Thyroid gland (tissue), 4 donors: Measurements from ENCODE around the gene NUBP1. TPM values are rescaled to one million over a fixed set of nuclear protein-coding genes. Genes with fewer than 3 reads are reported as not detected.

Experiments used
- DNase-seq, 2 donors: peaks; one replicate each; pipeline ENCODE4 v3.0.0-alpha.2; 2019
- H3K27ac ChIP-seq, 3 donors: fragments of 200-600 bp; sonication (generic); 1 replicate in 2 of 3; 2 replicates in 1 of 3; pipeline ENCODE4 v1.5.1; 2016 to 2019; ENCODE audit warnings: mild to moderate bottlenecking in 1 of 3, moderate library complexity in 1 of 3
- H3K27me3 ChIP-seq: fragments of 200-600 bp; sonication (generic); one replicate; pipeline ENCODE4 v1.5.1; 2019
- H3K36me3 ChIP-seq, 2 donors: fragments of 200-600 bp; sonication (generic); one replicate each; pipeline ENCODE4 v1.5.1; 2016 to 2019
- H3K4me1 ChIP-seq, 2 donors: fragments of 200-600 bp; sonication (generic); one replicate each; pipeline ENCODE4 v1.5.1; 2017 to 2019
- H3K4me3 ChIP-seq, 3 donors: fragments of 200-600 bp; sonication (generic); replicated peaks in 1 of 3; 1 replicate in 2 of 3; 2 replicates in 1 of 3; pipeline ENCODE4 v1.5.1; 2016; ENCODE audit warnings: mild to moderate bottlenecking in 1 of 3
- H3K9me3 ChIP-seq: fragments of 200-600 bp; sonication (generic); one replicate; pipeline ENCODE4 v1.5.1; 2017
- CTCF ChIP-seq, 6 experiments: fragments of 200-600 bp in 3 of 6; fragments of 450-650 bp in 3 of 6; sonication (generic) in 3 of 6; IDR thresholded peaks; one replicate each; pipeline ENCODE4 v1.5.1; 2016 to 2019; ENCODE audit warnings: antibody characterized with exemption in 6 of 6, mild to moderate bottlenecking in 2 of 6, inconsistent platforms in 1 of 6, moderate library complexity in 1 of 6
- POLR2A ChIP-seq, 2 donors: fragments of 450-650 bp; IDR thresholded peaks; one replicate each; pipeline ENCODE4 v1.6.1; 2017; ENCODE audit warnings: antibody characterized with exemption in 2 of 2, mild to moderate bottlenecking in 2 of 2, moderate library complexity in 1 of 2
- WGBS, 2 donors: methylation state at CpG; one replicate each; pipeline ENCODE4 v1.1.5; 2017; 5-methylcytosine and 5-hydroxymethylcytosine counted together
- intact Hi-C: fragments of 100-400 bp; cut with DNase I; formaldehyde crosslinking; loops from one replicate; pipeline ENCODE4 v1.15.1; 2023
- total RNA-seq, 4 donors: library from RNA; depleted of rRNA; stranded (reverse); fragments of >200 nt; gene quantifications; one replicate each; pipeline ENCODE4 v1.2.3, GENCODE V29; 2016

Gene NUBP1
- total RNA-seq, 4 donors from 2014 or later = 28.0 to 42.4 (median 33.6) TPM

DNA sequence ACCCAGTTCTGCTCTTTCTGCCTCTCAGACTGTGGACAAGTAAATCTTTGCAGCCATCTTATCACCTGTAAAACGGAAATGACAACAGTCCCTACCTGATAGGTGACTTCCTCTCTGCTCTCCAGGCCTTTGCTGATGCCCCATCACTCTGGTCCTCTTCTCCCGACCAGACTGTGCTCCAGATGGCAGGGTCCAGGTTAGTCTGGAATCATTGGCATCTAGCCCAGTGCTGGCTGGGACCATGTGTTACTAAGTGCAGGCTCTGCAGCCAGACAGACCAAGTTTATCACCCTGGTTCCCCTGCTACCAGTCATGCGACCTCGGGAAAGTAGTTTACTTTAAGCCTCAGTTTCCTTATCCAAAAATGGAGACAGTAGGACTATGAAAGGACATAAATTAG, 1.8 kb upstream of the NUBP1 start:
- no peak for DNase-seq
- Histone ChIP-seq H3K36me3 (peaks cover 0 to under 1% of the 10 kb centered on the region in 2 donors), H3K4me1 (peaks cover 7 to 21% of the 10 kb centered on the region in 2 donors), H3K9me3 (no peaks in the 10 kb centered on the region), H3K4me3 (no peak overlapping the region), H3K27me3 (no peaks in the 10 kb centered on the region), H3K27ac (no peak overlapping the region)
- 64 to 69% methylated on average over 4 of the region's 4 CpGs for WGBS, 2 donors
- no peak for TF ChIP-seq CTCF (IDR thresholded peaks at IDR 0.05)
- TF ChIP-seq POLR2A (IDR thresholded peaks at IDR 0.05) = no peak
- intact Hi-C loops = loop anchor here (10.0 kb wide), 1 partner anchor 83 kb away; no protein-coding TSS in a partner anchor

DNA sequence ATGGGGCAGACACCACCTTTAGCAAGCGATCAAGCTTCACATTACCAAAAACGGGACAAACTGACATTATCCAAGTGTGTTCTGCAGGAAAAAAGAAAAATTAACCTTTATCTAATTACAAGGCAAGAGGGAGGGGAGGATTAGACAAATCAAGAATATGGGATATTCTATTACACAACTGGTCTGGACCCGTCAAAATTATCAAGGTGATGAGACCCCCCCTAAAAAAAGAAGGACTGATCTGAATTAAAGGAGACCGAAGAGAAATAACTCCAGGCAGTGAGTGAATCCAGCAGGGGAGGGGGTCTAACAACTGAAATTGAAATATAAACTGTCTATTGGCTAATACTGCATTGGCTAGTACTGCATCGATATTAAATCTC, 424 bp upstream of the NUBP1 start:
- intact Hi-C loops = loop anchor here (10.0 kb wide), 1 partner anchor 82 kb away; no protein-coding TSS in a partner anchor
- TF ChIP-seq POLR2A (IDR thresholded peaks at IDR 0.05) = peak in 1 of 2 donors; percentile 14
- no peak for TF ChIP-seq CTCF (IDR thresholded peaks at IDR 0.05)

DNA sequence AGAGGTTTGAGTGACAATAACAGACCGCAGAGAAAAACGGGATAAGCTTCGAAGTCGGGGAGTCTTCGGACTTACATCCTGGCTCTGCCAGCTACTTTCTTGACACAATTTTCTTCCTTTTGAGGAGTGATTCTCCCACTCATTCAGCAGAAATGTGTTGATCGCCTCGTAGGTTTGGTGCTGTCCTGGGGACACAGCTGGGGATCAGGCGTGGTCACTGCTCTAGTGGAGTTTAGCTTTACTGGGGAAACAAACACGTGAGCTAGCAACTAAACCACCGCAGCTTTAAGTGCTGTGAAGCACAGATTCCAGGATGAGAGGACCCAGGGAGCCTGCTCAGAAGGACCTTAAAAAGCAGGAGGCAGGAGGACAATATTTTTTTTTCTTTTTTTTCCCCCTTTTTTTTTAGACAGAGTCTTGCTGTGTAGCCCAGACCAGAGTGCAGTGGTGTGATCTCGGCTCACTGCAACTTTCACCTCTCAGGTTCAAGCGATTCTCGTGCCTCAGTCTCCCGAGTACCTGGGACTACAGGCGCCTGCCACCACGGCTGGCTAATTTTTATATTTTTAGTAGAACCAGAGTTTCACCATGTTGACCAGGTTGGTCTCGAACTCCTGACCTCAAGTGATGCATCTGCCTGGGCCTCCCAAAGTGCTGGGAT, 858 bp downstream of the NUBP1 start:
- 32 to 39% methylated on average over 16 to 17 of the region's 17 CpGs for WGBS, 2 donors
- Histone ChIP-seq H3K27me3 (no peaks in the 10 kb centered on the region), H3K27ac (peak overlapping the region in 2 of 3 donors; percentile 97), H3K9me3 (no peaks in the 10 kb centered on the region), H3K4me1 (peaks cover 7 to 8% of the 10 kb centered on the region in 2 donors), H3K36me3 (peaks cover 12 to 18% of the 10 kb centered on the region in 2 donors), H3K4me3 (peak overlapping the region in 1 of 3 donors; percentile 41)
- TF ChIP-seq POLR2A (IDR thresholded peaks at IDR 0.05) (peak in 1 of 2 donors; percentile 23), CTCF (IDR thresholded peaks at IDR 0.05) (no peak)
- peak; percentile 35 to 54 for DNase-seq
- intact Hi-C loops = loop anchor here (10.0 kb wide), 1 partner anchor 80 kb away; no protein-coding TSS in a partner anchor

More for the DNA sequence above, 424 bp upstream of the NUBP1 start:
- H3K27me3 ChIP-seq = no peaks in the 10 kb centered on the region
- 34 to 36% methylated on average over 5 of the region's 5 CpGs for WGBS, 2 donors
- H3K36me3 ChIP-seq = peaks cover 6 to 10% of the 10 kb centered on the region in 2 donors
- DNase-seq = no peak
- peak overlapping the region; percentile 95 to 97 (median 97) for H3K27ac ChIP-seq
- H3K4me3 ChIP-seq = no peak overlapping the region
- peaks cover 7 to 14% of the 10 kb centered on the region in 2 donors for H3K4me1 ChIP-seq
- H3K9me3 ChIP-seq = no peaks in the 10 kb centered on the region

- Histone ChIP-seq H3K27me3 (no peaks in the 10 kb centered on the region), H3K9me3 (no peaks in the 10 kb centered on the region), H3K4me3 (no peak overlapping the region), H3K36me3 (peaks cover 15 to 20% of the 10 kb centered on the region in 2 donors), H3K27ac (no peak overlapping the region), H3K4me1 (peaks cover 7 to 8% of the 10 kb centered on the region in 2 donors)
- 70 to 81% methylated on average over 2 of the region's 2 CpGs for WGBS, 2 donors
- intact Hi-C loops = loop anchor here (10.0 kb wide), 1 partner anchor 79 kb away; no protein-coding TSS in a partner anchor
- TF ChIP-seq POLR2A (IDR thresholded peaks at IDR 0.05) = no peak
- DNase-seq = no peak
These were observed 2.2 kb downstream of the NUBP1 start for GRCh38 chr16:10745841-10746240.

DNA sequence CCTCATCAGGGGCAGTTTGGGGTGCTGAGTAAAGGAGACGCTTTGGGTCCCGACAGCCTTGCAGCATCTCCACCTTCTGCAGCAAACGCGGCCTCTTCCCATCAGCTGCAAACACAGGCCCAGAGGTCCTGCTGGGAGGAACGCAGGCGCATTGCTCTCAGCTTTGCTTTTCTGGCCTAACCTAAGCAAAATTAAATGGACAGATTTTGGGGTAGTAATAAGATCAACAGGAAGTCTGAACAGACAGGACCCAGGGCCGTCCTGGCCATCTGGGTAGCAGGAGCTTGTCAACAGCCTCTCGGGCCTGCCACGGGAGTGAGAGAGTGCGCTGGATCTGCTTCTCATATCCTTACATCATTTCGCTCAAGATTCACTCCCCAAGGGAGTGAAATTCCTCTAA, 7.2 kb downstream of the NUBP1 start:
- 81 to 95% methylated on average over 11 of the region's 11 CpGs for WGBS, 2 donors
- Histone ChIP-seq H3K4me3 (no peak overlapping the region), H3K4me1 (no peaks in the 10 kb centered on the region), H3K9me3 (no peaks in the 10 kb centered on the region), H3K36me3 (peaks cover 31 to 34% of the 10 kb centered on the region in 2 donors), H3K27me3 (no peaks in the 10 kb centered on the region), H3K27ac (no peak overlapping the region)
- intact Hi-C loops = no loop called here
- TF ChIP-seq CTCF (IDR thresholded peaks at IDR 0.05) (no peak), POLR2A (IDR thresholded peaks at IDR 0.05) (no peak)
- no peak for DNase-seq
